ENCODE measurements around the gene PRMT7. TPM values are rescaled to one million over a fixed set of nuclear protein-coding genes. Genes with fewer than 3 reads are reported as not detected.
"Not testable (repeated sequence)": the region's sequence is repeated elsewhere in the genome, so short reads cannot be mapped to it uniquely, and the experiment has no call there.

The PRMT7 gene
- total RNA-seq, 4 donors from 2014 or later, result 74.1 to 91.5 (median 78.0) TPM

DNA sequence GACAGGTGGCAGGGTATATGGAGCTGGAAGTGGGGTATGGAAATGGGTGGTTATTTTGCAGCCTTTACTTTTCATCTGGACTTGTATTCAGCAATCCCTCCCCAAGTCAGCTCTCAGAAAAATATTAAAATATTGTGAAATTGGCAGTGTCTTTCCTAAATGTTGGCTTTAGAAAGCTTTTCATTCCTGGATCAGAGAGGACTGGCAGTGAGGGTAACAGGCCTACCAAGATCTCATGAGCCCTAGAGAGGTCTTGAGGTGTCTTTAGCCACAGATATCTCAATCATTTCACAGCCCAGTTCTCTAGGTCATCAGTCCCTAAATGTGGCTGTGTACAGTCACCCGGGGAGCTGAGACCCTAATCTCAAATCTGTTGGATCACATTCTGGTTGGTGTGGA is 22.6 kb upstream of the PRMT7 start:
- TF ChIP-seq EP300 (IDR thresholded peaks at IDR 0.05), result peak in 1 of 2 donors; percentile 30
- TF ChIP-seq, protein P1, sequence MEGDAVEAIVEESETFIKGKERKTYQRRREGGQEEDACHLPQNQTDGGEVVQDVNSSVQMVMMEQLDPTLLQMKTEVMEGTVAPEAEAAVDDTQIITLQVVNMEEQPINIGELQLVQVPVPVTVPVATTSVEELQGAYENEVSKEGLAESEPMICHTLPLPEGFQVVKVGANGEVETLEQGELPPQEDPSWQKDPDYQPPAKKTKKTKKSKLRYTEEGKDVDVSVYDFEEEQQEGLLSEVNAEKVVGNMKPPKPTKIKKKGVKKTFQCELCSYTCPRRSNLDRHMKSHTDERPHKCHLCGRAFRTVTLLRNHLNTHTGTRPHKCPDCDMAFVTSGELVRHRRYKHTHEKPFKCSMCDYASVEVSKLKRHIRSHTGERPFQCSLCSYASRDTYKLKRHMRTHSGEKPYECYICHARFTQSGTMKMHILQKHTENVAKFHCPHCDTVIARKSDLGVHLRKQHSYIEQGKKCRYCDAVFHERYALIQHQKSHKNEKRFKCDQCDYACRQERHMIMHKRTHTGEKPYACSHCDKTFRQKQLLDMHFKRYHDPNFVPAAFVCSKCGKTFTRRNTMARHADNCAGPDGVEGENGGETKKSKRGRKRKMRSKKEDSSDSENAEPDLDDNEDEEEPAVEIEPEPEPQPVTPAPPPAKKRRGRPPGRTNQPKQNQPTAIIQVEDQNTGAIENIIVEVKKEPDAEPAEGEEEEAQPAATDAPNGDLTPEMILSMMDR (IDR thresholded peaks at IDR 0.05), result no peak
- peaks cover 0 to 93% (median 62%) of the 10 kb centered on the region in 4 donors for H3K4me1 ChIP-seq
- peak overlapping the region; percentile 64 to 88 (median 74) for H3K27ac ChIP-seq
- no peaks in the 10 kb centered on the region for H3K27me3 ChIP-seq
- 76 to 83% methylated on average over 1 of the region's 1 CpG for whole genome bisulfite sequencing, 2 donors
- H3K36me3 ChIP-seq, result peaks cover 0 to 45% (median 0%) of the 10 kb centered on the region in 3 donors
- no peaks in the 10 kb centered on the region for H3K9me3 ChIP-seq
- no peak overlapping the region for H3K4me3 ChIP-seq
- no peak for DNase-seq (ENCODE audit: low spot score in 2 of 2)

DNA sequence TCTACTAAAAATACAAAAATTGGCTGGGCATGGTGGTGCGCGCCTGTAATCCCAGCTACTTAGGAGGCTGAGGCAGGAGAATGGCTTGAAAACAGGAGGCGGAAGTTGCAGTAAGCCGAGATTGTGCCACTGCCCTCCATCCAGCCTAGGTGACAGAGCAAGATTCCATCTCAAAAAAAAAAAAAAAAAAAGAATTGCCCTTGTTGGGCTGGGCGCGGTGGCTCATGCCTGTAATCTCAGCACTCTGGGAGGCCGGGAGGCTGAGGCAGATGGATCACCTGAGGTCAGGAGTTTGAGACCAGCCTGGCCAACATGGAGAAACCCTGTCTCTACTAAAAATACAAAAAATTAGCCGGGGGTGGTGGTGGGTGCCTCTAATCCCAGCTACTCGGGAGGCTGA is 22.0 kb upstream of the PRMT7 start:
- 84 to 86% methylated on average over 9 of the region's 9 CpGs for WGBS, 2 donors
- not testable (repeated sequence) for H3K9me3 ChIP-seq; DNase-seq (ENCODE audit: low spot score in 2 of 2); H3K4me3 ChIP-seq; H3K27me3 ChIP-seq
- Histone ChIP-seq H3K4me1 (peaks cover 0 to 87% (median 57%) of the 10 kb centered on the region in 4 donors), H3K27ac (peak overlapping the region; percentile 64 to 88 (median 74)), H3K36me3 (peaks cover 0 to 51% (median 0%) of the 10 kb centered on the region in 3 donors)

DNA sequence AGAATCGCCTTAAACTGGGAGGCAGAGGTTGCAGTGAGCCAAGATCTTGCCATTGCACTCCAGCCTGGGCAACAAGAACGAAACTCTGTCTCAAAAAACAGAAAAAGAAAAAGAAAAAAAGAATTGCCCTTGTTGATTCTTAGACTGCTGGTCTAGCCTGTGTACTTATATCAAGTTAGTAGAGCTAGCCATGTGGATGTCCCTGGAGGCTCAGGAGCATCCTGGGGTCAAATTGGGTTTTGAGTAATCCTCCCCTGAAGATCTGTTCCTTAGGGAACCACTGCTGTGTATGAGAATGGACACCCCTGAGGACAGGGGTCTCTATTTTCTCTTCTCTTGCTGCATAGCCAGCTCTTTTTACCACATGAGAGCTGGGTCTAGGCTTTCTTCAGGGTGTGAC is 21.6 kb upstream of the PRMT7 start:
- WGBS, 2 donors, result 94% methylated on average over 2 of the region's 2 CpGs
- Histone ChIP-seq H3K27me3 (no peaks in the 10 kb centered on the region), H3K9me3 (no peaks in the 10 kb centered on the region), H3K4me1 (peaks cover 0 to 83% (median 54%) of the 10 kb centered on the region in 4 donors), H3K4me3 (no peak overlapping the region), H3K36me3 (peaks cover 0 to 55% (median 0%) of the 10 kb centered on the region in 3 donors), H3K27ac (peak overlapping the region; percentile 50 to 88 (median 68))
- no peak for DNase-seq (ENCODE audit: low spot score in 2 of 2)
- TF ChIP-seq, protein P1 (IDR thresholded peaks at IDR 0.05), result no peak
- TF ChIP-seq EP300 (IDR thresholded peaks at IDR 0.05), result no peak
- TF ChIP-seq POLR2A (IDR thresholded peaks at IDR 0.05), result no peak

DNA sequence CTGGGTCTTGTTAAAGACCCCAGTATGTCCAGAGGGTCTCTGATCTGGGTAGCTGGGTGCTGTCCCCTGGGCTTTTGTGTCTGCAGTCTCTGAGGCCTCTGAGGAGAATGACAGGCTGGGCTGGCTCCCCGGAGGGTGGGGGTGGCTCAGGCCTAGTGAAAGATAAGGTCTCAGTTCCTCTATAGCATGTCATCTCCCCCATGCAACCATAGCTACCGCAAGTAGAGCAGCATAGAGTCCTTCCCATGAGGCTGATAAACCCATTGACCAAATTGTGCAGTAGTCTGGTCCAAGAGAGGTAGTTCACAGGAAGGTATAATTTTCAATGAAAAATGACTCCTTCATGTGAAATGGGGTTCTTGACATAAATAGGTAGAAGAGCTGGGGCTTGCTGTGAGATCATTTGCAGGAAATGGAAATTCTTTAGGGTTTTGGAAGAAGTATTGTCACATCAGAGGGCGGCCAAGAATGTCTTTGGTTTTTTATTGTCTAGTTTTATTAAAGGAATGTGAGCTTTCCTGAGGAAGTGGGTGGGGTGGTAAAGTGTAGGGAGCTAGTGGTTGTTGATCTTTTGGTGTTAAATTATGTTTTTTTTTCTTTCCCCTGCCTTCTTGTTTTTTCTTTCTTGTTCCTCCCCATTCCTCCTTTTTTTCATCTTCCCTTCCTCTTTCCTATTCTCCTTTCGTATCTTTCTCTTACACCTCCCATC is 21.0 kb upstream of the PRMT7 start:
- 53 to 56% methylated on average over 4 of the region's 4 CpGs for WGBS, 2 donors

DNA sequence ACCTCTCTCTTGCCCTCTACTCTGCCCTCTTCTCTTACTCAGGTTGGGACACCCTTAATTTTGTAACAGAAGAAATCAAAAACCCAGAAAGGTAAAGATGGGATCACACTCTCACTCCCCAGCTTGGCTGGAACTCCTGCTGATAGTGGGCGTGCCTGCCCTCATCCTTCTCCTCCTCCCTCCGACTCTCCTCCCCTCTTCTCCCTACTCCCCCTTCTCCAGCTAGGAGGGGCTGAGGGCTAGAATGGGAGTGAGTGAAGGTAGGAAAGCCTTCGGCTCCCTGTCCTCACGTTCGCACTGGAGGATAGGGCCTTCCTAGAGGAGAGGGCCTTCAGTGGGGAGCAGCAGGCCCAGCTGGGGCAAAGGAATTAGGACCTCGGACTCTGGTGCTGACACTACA is 20.4 kb upstream of the PRMT7 start:
- TF ChIP-seq POLR2A (IDR thresholded peaks at IDR 0.05), result no peak
- TF ChIP-seq, protein P1 (IDR thresholded peaks at IDR 0.05), result no peak
- no peak for TF ChIP-seq EP300 (IDR thresholded peaks at IDR 0.05)
- no peak for DNase-seq (ENCODE audit: low spot score in 2 of 2)
- WGBS, 2 donors, result 41 to 59% methylated on average over 6 of the region's 6 CpGs
- Histone ChIP-seq H3K27ac (peak overlapping the region in 3 of 4 donors; percentile 9 to 88 (median 71)), H3K4me3 (no peak overlapping the region), H3K36me3 (peaks cover 0 to 67% (median 3%) of the 10 kb centered on the region in 3 donors), H3K4me1 (peaks cover 0 to 71% (median 41%) of the 10 kb centered on the region in 4 donors), H3K9me3 (no peaks in the 10 kb centered on the region), H3K27me3 (no peaks in the 10 kb centered on the region)

More for the DNA sequence above, 21.0 kb upstream of the PRMT7 start:
- Histone ChIP-seq H3K4me3 (no peak overlapping the region), H3K4me1 (peaks cover 0 to 77% (median 48%) of the 10 kb centered on the region in 4 donors), H3K27me3 (no peaks in the 10 kb centered on the region), H3K27ac (peak overlapping the region; percentile 50 to 88 (median 68)), H3K9me3 (no peaks in the 10 kb centered on the region), H3K36me3 (peaks cover 0 to 61% (median 2%) of the 10 kb centered on the region in 3 donors)
- no peak for DNase-seq (ENCODE audit: low spot score in 2 of 2)
- TF ChIP-seq POLR2A (IDR thresholded peaks at IDR 0.05), result no peak
- TF ChIP-seq, protein P1 (IDR thresholded peaks at IDR 0.05), result no peak
- no peak for TF ChIP-seq EP300 (IDR thresholded peaks at IDR 0.05)
